ENCODE results near the gene DHDDS. TPM values are rescaled to one million over a fixed set of nuclear protein-coding genes. Genes with fewer than 3 reads are reported as not detected.

The DHDDS gene
- total RNA-seq, 1 donor from 2014 or later: 30.5 TPM

DNA sequence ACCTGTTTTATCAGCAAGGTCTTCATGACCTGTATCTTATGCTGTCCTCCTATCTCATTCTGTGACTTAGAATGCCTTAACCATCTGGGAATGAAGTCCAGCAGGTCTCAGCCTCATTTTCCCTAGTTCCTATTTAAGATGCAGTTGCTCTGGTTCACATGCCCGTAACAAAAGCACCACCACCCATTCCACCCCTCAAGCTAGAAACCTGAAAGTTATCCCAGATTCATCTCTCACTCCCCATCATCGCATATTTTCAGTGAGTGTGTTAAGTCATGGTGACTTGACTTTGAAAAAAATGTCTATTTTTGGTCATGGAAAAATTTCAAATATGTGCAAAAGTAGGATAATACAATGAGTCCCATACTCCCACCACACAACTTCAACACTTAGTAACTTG, 51.9 kb downstream of the DHDDS start:
- Mint-ChIP-seq H3K4me1 (no peaks in the 10 kb centered on the region), H3K27ac (peak overlapping the region; percentile 5), H3K9me3 (no peaks in the 10 kb centered on the region), H3K4me3 (no peak overlapping the region), H3K27me3 (ENCODE audit: insufficient read depth, low read depth) (peaks cover 5% of the 10 kb centered on the region), H3K36me3 (peaks cover 5% of the 10 kb centered on the region)
- Histone ChIP-seq H3K27me3 (no peaks in the 10 kb centered on the region), H2AFZ (replicated peaks) (no peak overlapping the region), H3K36me3 (peaks cover 4% of the 10 kb centered on the region), H3K9ac (no peak overlapping the region), H3K4me2 (no peak overlapping the region), H3K79me2 (ENCODE audit: low read depth) (no peaks in the 10 kb centered on the region), H3K4me1 (no peaks in the 10 kb centered on the region), H3F3A (ENCODE audit: low read depth) (peaks cover 29% of the 10 kb centered on the region), H3K27ac (no peak overlapping the region), H3K4me3 (no peak overlapping the region), H3K9me3 (ENCODE audit: low read depth) (no peaks in the 10 kb centered on the region), H4K20me1 (ENCODE audit: low read depth) (no peaks in the 10 kb centered on the region)
- no peak for TF ChIP-seq EZH2phosphoT487 (IDR thresholded peaks at IDR 0.05)
- TF ChIP-seq, protein P1, sequence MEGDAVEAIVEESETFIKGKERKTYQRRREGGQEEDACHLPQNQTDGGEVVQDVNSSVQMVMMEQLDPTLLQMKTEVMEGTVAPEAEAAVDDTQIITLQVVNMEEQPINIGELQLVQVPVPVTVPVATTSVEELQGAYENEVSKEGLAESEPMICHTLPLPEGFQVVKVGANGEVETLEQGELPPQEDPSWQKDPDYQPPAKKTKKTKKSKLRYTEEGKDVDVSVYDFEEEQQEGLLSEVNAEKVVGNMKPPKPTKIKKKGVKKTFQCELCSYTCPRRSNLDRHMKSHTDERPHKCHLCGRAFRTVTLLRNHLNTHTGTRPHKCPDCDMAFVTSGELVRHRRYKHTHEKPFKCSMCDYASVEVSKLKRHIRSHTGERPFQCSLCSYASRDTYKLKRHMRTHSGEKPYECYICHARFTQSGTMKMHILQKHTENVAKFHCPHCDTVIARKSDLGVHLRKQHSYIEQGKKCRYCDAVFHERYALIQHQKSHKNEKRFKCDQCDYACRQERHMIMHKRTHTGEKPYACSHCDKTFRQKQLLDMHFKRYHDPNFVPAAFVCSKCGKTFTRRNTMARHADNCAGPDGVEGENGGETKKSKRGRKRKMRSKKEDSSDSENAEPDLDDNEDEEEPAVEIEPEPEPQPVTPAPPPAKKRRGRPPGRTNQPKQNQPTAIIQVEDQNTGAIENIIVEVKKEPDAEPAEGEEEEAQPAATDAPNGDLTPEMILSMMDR (IDR thresholded peaks at IDR 0.05): no peak
- TF ChIP-seq EZH2 (IDR thresholded peaks at IDR 0.05): no peak
- no peak for DNase-seq (ENCODE audit: low spot score)

DNA sequence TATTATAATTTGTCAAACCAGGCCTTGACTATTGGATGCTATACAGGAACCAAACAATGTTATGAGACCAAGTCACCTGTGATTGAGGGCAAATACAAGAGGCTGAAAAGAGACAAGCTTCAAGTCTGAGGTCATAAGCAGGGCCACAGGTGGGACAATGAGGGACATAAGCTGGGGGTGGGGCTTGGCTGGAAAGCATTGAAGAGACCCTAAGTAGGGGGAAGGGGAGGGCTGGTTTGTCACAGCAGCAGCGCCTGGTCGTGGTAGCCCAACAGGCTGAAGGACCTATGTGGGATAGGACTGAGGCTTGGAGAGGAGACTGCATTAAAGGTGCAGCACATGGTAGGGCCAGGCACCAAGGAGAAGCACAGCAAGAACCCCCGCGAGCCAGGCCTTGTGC, 58.0 kb downstream of the DHDDS start:
- H3K79me2 ChIP-seq (ENCODE audit: low read depth): no peaks in the 10 kb centered on the region
- H3K36me3 ChIP-seq: no peaks in the 10 kb centered on the region
- H3K9ac ChIP-seq: no peak overlapping the region
- Mint-ChIP-seq H3K4me3 (no peak overlapping the region), H3K9me3 (no peaks in the 10 kb centered on the region), H3K27ac (no peak overlapping the region), H3K36me3 (no peaks in the 10 kb centered on the region), H3K27me3 (ENCODE audit: insufficient read depth, low read depth) (peaks cover 5% of the 10 kb centered on the region), H3K4me1 (peaks cover 3% of the 10 kb centered on the region)
- H3K9me3 ChIP-seq (ENCODE audit: low read depth): no peaks in the 10 kb centered on the region
- no peak overlapping the region for H3K4me2 ChIP-seq
- peaks cover 5% of the 10 kb centered on the region for H3F3A ChIP-seq (ENCODE audit: low read depth)
- DNase-seq (ENCODE audit: low spot score): no peak
- H3K27ac ChIP-seq: no peak overlapping the region
- no peak overlapping the region for H2AFZ ChIP-seq (replicated peaks)
- peaks cover 2% of the 10 kb centered on the region for H3K4me1 ChIP-seq
- H3K27me3 ChIP-seq: no peaks in the 10 kb centered on the region
- no peak overlapping the region for H3K4me3 ChIP-seq
- TF ChIP-seq EZH2 (IDR thresholded peaks at IDR 0.05): no peak
- TF ChIP-seq EZH2phosphoT487 (IDR thresholded peaks at IDR 0.05): no peak
- TF ChIP-seq, protein P1 (IDR thresholded peaks at IDR 0.05): no peak
- no peaks in the 10 kb centered on the region for H4K20me1 ChIP-seq (ENCODE audit: low read depth)

DNA sequence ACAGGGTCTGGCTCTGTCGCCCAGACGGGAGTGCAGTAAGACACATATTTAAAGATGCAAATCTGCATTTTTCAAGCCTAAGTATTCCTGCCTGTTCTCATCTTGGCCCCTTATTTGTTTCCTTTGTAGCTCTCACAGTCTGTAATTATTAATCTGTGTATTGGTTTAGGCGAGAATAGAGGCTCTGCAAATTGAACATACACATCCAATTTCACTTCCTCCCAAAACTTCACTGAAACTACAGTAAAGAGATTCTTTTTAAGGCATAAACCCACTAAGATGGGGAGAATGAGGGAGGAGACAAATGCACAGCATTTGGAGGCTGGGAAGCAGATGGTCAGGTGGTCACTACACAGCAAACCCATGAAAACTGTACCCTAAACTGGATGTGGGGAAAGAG, 61.1 kb downstream of the DHDDS start:
- Histone ChIP-seq H3K27ac (no peak overlapping the region), H3K9me3 (ENCODE audit: low read depth) (no peaks in the 10 kb centered on the region), H4K20me1 (ENCODE audit: low read depth) (no peaks in the 10 kb centered on the region), H3K4me3 (no peak overlapping the region), H3K4me2 (no peak overlapping the region), H2AFZ (replicated peaks) (no peak overlapping the region), H3K79me2 (ENCODE audit: low read depth) (no peaks in the 10 kb centered on the region), H3K36me3 (no peaks in the 10 kb centered on the region), H3K27me3 (no peaks in the 10 kb centered on the region), H3K4me1 (peaks cover 2% of the 10 kb centered on the region), H3F3A (ENCODE audit: low read depth) (peaks cover 5% of the 10 kb centered on the region), H3K9ac (no peak overlapping the region)
- no peak for TF ChIP-seq EZH2phosphoT487 (IDR thresholded peaks at IDR 0.05)
- TF ChIP-seq EZH2 (IDR thresholded peaks at IDR 0.05): no peak
- TF ChIP-seq, protein P1 (IDR thresholded peaks at IDR 0.05): no peak
- H3K27me3 Mint-ChIP-seq (ENCODE audit: insufficient read depth, low read depth): peaks cover 13% of the 10 kb centered on the region
- no peaks in the 10 kb centered on the region for H3K36me3 Mint-ChIP-seq
- H3K4me3 Mint-ChIP-seq: no peak overlapping the region
- H3K9me3 Mint-ChIP-seq: no peaks in the 10 kb centered on the region
- H3K27ac Mint-ChIP-seq: no peak overlapping the region
- peaks cover 8% of the 10 kb centered on the region for H3K4me1 Mint-ChIP-seq
- no peak for DNase-seq (ENCODE audit: low spot score)
